Measurements from ENCODE around the gene VAMP2.

GRCh38 chr17:8126491-8127066, 36.2 kb downstream of the VAMP2 start:
- no peak for TF ChIP-seq CTCF (IDR thresholded peaks at IDR 0.05 in 4 of 5, conservative IDR thresholded peaks at IDR 0.05 in 1 of 5)
- TF ChIP-seq POLR2A (IDR thresholded peaks at IDR 0.05) = no peak
